Gastroesophageal sphincter (tissue), 3 donors: ENCODE results near the gene LAMA5.

Experiments used
- EP300 ChIP-seq: sonication (generic); formaldehyde crosslinking; IDR thresholded peaks from one replicate; pipeline ENCODE4 v1.6.1; 2017; ENCODE audit warnings: antibody characterized with exemption, mild to moderate bottlenecking
- POLR2A ChIP-seq, 2 donors: fragments of 450-650 bp; IDR thresholded peaks; one replicate each; pipeline ENCODE4 v1.6.1; 2017; ENCODE audit warnings: antibody characterized with exemption in 2 of 2, mild to moderate bottlenecking in 2 of 2, moderate library complexity in 1 of 2
- POLR2AphosphoS5 ChIP-seq: sonication (generic); formaldehyde crosslinking; IDR thresholded peaks from one replicate; pipeline ENCODE4 v1.6.1; 2017; ENCODE audit warnings: antibody characterized with exemption
- TF ChIP-seq, protein P1 (sequence below), 4 experiments: fragments of 200-600 bp in 2 of 4; fragments of 450-650 bp in 2 of 4; sonication (generic) in 1 of 4; IDR thresholded peaks; one replicate each; pipeline ENCODE4 v1.5.1; 2017 to 2019; ENCODE audit warnings: antibody characterized with exemption in 4 of 4, mild to moderate bottlenecking in 2 of 4, moderate library complexity in 2 of 4

DNA sequence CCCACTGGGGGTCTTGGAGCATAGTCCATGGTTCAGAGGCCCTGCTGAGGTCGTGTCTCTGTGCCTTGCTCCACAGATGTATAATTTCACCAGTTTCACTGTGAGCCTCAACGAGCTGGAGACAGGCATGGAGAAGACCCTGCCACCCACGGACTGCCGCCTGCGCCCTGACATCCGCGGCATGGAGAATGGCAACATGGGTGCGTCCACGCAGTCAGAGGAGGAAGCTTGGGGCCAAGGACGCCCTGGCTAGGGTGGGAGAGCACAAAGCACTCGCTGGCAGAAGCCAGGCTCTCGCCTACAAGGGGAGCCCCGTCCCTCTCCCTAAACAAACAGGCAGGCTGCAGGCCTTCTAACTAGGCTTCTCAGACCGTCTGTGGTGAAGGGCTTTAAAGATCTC, 78.0 kb downstream of the LAMA5 start:
- TF ChIP-seq, protein P1, sequence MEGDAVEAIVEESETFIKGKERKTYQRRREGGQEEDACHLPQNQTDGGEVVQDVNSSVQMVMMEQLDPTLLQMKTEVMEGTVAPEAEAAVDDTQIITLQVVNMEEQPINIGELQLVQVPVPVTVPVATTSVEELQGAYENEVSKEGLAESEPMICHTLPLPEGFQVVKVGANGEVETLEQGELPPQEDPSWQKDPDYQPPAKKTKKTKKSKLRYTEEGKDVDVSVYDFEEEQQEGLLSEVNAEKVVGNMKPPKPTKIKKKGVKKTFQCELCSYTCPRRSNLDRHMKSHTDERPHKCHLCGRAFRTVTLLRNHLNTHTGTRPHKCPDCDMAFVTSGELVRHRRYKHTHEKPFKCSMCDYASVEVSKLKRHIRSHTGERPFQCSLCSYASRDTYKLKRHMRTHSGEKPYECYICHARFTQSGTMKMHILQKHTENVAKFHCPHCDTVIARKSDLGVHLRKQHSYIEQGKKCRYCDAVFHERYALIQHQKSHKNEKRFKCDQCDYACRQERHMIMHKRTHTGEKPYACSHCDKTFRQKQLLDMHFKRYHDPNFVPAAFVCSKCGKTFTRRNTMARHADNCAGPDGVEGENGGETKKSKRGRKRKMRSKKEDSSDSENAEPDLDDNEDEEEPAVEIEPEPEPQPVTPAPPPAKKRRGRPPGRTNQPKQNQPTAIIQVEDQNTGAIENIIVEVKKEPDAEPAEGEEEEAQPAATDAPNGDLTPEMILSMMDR (IDR thresholded peaks at IDR 0.05) = no peak
- TF ChIP-seq POLR2A (IDR thresholded peaks at IDR 0.05) (no peak), POLR2AphosphoS5 (no peak), EP300 (no peak)
